Measurements from ENCODE around the gene CDH4. TPM values are rescaled to one million over a fixed set of nuclear protein-coding genes. Genes with fewer than 3 reads are reported as not detected.

CDH4 gene
- total and polyA plus RNA-seq, 2 of the 13 experiments (the other 11 are each of a cell fraction or from before 2014, with no cell fraction given): not detected

DNA sequence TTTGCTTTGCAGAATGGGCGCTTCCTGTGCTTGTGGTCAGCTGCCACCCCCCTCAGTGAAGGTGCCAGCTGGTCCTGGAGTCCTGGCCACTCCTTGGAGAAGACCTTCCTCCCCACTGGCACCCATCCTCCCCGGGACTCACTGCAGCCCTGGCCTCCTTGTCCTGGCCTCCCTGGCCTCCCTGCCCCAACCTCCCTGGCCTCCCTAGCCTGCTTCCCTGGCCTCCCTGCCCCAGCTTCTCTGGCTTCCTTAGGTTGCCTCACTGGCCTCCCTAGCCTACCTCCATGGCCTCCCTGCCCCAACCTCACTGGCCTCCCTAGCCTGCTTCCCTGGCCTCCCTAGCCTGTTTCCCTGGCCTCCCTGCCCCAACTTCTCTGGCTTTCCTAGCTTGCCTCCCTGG is 297.8 kb downstream of the CDH4 start:
- FAIRE-seq: no peak
- WGBS (ENCODE audit: low lambda C conversion rate): 0% methylated on average over 1 of the region's 2 CpGs
- BruUV-seq (replicated peaks): no TSS peak
- no peak for TF ChIP-seq ZSCAN30 (CRISPR knock-in tag; IDR thresholded peaks at IDR 0.05)
- TF ChIP-seq ZMYM3 (CRISPR knock-in tag; IDR thresholded peaks at IDR 0.05): no peak
- no peak for TF ChIP-seq TOE1 (CRISPR knock-in tag; IDR thresholded peaks at IDR 0.05)
- TF ChIP-seq NPAS2 (CRISPR knock-in tag; IDR thresholded peaks at IDR 0.05; ENCODE audit: borderline replicate concordance): no peak
- no peak for TF ChIP-seq ZNF432 (CRISPR knock-in tag; IDR thresholded peaks at IDR 0.05; ENCODE audit: borderline replicate concordance)
- TF ChIP-seq RFX5 (IDR thresholded peaks at IDR 0.05; ENCODE audit: low read depth, low read length): no peak
- no peak for TF ChIP-seq SNRNP70 (IDR thresholded peaks at IDR 0.05; ENCODE audit: low read depth, low read length)
- no peak for TF ChIP-seq ZNF546 (CRISPR knock-in tag; conservative IDR thresholded peaks at IDR 0.05)
- TF ChIP-seq ZNF766 (CRISPR knock-in tag; IDR thresholded peaks at IDR 0.05; ENCODE audit: borderline replicate concordance): no peak
- TF ChIP-seq, protein P1, sequence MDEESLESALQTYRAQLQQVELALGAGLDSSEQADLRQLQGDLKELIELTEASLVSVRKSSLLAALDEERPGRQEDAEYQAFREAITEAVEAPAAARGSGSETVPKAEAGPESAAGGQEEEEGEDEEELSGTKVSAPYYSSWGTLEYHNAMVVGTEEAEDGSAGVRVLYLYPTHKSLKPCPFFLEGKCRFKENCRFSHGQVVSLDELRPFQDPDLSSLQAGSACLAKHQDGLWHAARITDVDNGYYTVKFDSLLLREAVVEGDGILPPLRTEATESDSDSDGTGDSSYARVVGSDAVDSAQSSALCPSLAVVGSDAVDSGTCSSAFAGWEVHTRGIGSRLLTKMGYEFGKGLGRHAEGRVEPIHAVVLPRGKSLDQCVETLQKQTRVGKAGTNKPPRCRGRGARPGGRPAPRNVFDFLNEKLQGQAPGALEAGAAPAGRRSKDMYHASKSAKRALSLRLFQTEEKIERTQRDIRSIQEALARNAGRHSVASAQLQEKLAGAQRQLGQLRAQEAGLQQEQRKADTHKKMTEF (CRISPR knock-in tag; IDR thresholded peaks at IDR 0.05): no peak
- no peak for TF ChIP-seq ZNF670 (CRISPR knock-in tag; IDR thresholded peaks at IDR 0.05; ENCODE audit: borderline replicate concordance)
- no peak for TF ChIP-seq ZNF567 (CRISPR knock-in tag; IDR thresholded peaks at IDR 0.05; ENCODE audit: borderline replicate concordance)
- TF ChIP-seq, protein P2, sequence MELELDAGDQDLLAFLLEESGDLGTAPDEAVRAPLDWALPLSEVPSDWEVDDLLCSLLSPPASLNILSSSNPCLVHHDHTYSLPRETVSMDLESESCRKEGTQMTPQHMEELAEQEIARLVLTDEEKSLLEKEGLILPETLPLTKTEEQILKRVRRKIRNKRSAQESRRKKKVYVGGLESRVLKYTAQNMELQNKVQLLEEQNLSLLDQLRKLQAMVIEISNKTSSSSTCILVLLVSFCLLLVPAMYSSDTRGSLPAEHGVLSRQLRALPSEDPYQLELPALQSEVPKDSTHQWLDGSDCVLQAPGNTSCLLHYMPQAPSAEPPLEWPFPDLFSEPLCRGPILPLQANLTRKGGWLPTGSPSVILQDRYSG (CRISPR knock-in tag; IDR thresholded peaks at IDR 0.05): no peak
- TF ChIP-seq, protein P3, sequence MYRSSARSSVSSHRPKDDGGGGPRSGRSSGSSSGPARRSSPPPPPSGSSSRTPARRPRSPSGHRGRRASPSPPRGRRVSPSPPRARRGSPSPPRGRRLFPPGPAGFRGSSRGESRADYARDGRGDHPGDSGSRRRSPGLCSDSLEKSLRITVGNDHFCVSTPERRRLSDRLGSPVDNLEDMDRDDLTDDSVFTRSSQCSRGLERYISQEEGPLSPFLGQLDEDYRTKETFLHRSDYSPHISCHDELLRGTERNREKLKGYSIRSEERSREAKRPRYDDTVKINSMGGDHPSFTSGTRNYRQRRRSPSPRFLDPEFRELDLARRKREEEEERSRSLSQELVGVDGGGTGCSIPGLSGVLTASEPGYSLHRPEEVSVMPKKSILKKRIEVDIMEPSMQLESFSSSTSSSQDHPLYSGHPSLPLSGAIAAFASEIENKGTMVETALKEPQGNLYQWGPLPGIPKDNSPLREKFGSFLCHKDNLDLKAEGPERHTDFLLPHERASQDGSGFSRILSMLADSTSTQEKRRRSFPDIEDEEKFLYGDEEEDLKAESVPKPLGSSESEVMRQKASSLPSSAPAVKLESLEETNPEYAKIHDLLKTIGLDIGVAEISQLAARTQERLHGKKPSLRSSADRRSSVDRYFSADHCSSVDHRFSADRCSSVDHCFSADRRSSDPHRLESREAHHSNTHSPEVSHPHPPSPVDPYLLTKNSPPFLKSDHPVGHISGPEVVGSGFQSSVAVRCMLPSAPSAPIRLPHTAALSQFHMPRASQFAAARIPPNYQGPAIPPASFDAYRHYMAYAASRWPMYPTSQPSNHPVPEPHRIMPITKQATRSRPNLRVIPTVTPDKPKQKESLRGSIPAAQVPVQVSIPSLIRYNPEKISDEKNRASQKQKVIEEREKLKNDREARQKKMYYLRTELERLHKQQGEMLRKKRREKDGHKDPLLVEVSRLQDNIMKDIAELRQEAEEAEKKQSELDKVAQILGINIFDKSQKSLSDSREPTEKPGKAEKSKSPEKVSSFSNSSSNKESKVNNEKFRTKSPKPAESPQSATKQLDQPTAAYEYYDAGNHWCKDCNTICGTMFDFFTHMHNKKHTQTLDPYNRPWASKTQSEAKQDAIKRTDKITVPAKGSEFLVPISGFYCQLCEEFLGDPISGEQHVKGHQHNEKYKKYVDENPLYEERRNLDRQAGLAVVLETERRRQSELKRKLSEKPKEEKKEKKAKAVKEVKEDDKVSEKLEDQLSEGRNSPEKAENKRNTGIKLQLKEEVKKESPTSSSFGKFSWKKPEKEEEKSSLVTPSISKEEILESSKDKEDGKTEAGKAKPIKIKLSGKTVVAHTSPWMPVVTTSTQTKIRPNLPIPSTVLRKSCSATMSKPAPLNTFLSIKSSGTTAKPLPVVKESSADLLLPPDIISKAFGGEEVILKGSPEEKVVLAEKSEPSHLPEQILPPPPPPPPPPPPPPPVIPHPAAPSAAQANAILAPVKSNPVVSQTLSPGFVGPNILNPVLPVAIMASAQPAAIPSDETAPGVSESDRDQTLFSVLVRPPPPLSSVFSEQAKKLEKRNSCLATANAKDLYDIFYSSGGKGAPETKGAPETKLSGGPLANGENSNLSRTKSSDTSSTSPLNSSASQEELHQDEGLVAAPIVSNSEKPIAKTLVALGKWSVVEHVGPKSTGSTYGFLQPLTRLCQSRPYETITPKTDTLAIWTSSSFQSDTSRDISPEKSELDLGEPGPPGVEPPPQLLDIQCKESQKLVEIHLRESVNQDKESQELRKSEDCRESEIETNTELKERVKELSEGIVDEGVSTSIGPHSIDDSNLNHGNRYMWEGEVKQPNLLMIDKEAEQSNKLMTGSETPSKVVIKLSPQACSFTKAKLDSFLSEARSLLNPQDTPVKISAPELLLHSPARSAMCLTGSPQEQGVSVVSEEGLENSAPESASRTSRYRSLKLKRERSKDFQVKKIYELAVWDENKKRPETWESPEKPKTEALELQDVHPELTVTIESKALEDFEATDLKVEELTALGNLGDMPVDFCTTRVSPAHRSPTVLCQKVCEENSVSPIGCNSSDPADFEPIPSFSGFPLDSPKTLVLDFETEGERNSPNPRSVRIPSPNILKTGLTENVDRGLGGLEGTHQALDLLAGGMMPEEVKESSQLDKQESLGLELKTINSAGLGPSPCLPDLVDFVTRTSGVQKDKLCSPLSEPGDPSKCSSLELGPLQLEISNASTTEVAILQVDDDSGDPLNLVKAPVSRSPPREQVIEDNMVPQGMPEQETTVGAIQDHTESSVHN (CRISPR knock-in tag; IDR thresholded peaks at IDR 0.05): no peak
- TF ChIP-seq ZNF3 (CRISPR knock-in tag; IDR thresholded peaks at IDR 0.05): no peak

More for the DNA sequence above, 297.8 kb downstream of the CDH4 start:
- H4K20me1 ChIP-seq (ENCODE audit: insufficient read depth, low read length): no peaks in the 10 kb centered on the region
- ChIA-PET CTCF (ENCODE audit: low intra/inter-chr PET ratio, low total read pairs) (no interaction called here), POLR2A (no interaction called here)
- H3K4me1 ChIP-seq (ENCODE audit: insufficient read depth, low read length): no peaks in the 10 kb centered on the region
- intact Hi-C loops (cut with micrococcal nuclease; ENCODE audit: unreplicated experiment) (no loop called here), in situ Hi-C loops (cut with HindIII; ENCODE audit: extremely low pct_ligation_motif_present, low pct_unique_long_range_greater_than_20kb) (no loop called here)
- no peak overlapping the region for H3K4me3 ChIP-seq (replicated peaks in 1 of 3; ENCODE audit: insufficient read depth in 1 of 3, low read depth in 2 of 3, low read length in 3 of 3)
- peaks cover 17% of the 10 kb centered on the region for H3K9me3 ChIP-seq (ENCODE audit: low read length)
- H3K36me3 ChIP-seq (replicated peaks in 1 of 2; ENCODE audit: control insufficient read depth in 1 of 2, insufficient read depth in 2 of 2, low read length in 2 of 2): no peaks in the 10 kb centered on the region
- H3K79me2 ChIP-seq (ENCODE audit: insufficient read depth, low read length): no peaks in the 10 kb centered on the region
- H3K9ac ChIP-seq (ENCODE audit: insufficient read depth, low read depth, low read length): no peak overlapping the region
- no peak overlapping the region for H2AFZ ChIP-seq (ENCODE audit: low read length)
- H3K27me3 ChIP-seq (ENCODE audit: control insufficient read depth in 1 of 2, insufficient read depth in 2 of 2, low read length in 2 of 2): peaks cover 5 to 36% of the 10 kb centered on the region in 2 experiments; a peak in 4 of 5 replicates
- H3K27ac ChIP-seq (ENCODE audit: extremely low read length, insufficient read depth, low read length): no peak overlapping the region
- ATAC-seq (no peak), DNase-seq (ENCODE audit: low spot score) (no peak)
- no peak overlapping the region for H3K4me2 ChIP-seq (ENCODE audit: low read depth, low read length)

Data from HepG2 (cell line).